ENCODE data around the gene BZW2.

DNA sequence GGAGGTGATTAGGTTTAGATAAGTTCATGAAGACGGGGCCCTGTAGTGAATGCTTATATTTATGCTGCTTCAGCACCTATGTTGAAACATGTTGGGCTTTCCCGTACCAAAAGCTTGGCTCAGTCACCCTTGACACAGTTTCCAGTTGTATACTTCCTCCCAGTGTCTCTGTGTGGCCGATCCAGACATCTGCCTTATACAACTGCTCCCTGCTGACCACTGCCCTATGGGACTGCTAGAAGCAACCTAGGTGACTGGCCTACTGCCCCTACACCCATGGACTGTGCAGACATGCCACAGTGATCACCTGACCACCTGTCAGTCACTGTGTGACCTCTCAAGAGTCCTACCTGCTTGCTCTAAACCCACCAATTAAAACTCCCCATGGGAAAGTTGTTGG lies 85.0 kb downstream of the BZW2 start:
- TF ChIP-seq CTCF (IDR thresholded peaks at IDR 0.05; ENCODE audit: low read depth, low read length, poor library complexity, severe bottlenecking): no peak
- no peak for TF ChIP-seq EZH2phosphoT487 (IDR thresholded peaks at IDR 0.05; ENCODE audit: borderline replicate concordance, low read length)

Data from DOHH2 (cell line).